HepG2 (cell line): Measurements from ENCODE around the gene PDLIM7. TPM values are rescaled to one million over a fixed set of nuclear protein-coding genes. Genes with fewer than 3 reads are reported as not detected.
"Not testable (repeated sequence)": the region's sequence is repeated elsewhere in the genome, so short reads cannot be mapped to it uniquely, and the experiment has no call there.

ENCODE experiments used
- ATAC-seq: fragments of 200-7000 bp; cut with Tn5 transposase; 3 replicates; pipeline ENCODE4 v1.9.1; 2020; ENCODE audit warnings: mild to moderate bottlenecking, moderate library complexity
- BruUV-seq: library from RNA; stranded (reverse); fragments of 400-500 nt; replicated peaks from 2 replicates; lab custom pipeline; 2021; lab: Mats Ljungman, UMichigan
- CTCF ChIA-PET: fragments of 300-600 bp; formaldehyde crosslinking; extraction: SDS; loops from one replicate; lab custom pipeline; 2021; ENCODE audit warnings: low total read pairs, inconsistent platforms, low intra/inter-chr PET ratio; lab: Yijun Ruan, JAX
- POLR2A ChIA-PET: fragments of 350-600 bp; sonication (Branson Sonifier 250); formaldehyde crosslinking; loops from one replicate; lab custom pipeline; 2020; ENCODE audit warnings: antibody characterized with exemption, inconsistent platforms; lab: Yijun Ruan, JAX
- DNase-seq: peaks from one replicate; pipeline ENCODE4 v3.0.0-alpha.2; 2015; ENCODE audit warnings: low spot score
- FAIRE-seq: peaks from 3 replicates; lab custom pipeline; 2011; peaks lifted over from hg19 to GRCh38; lab: Jason Lieb, UNC
- H2AFZ ChIP-seq: one replicate; pipeline ENCODE4 v1.6.1; 2011; ENCODE audit warnings: low read length, inconsistent platforms
- H3K27ac ChIP-seq: fragments of 300-600 bp; 3 replicates; pipeline ENCODE4 v1.8.0; 2011; ENCODE audit warnings: mixed run types, mild to moderate bottlenecking, mixed read lengths, low read length, inconsistent platforms; ENCODE audit not compliant: insufficient read depth; ENCODE audit errors: extremely low read length
- H3K27me3 ChIP-seq, 2 experiments: fragments of 200-600 bp in 1 of 2; 2 replicates in 1 of 2; 3 replicates in 1 of 2; pipeline versions ENCODE4 v1.6.0 to v1.8.0; 2011; ENCODE audit warnings: low read length in 2 of 2, mild to moderate bottlenecking in 2 of 2, moderate library complexity in 2 of 2, inconsistent platforms in 1 of 2; ENCODE audit not compliant: insufficient read depth in 2 of 2, control insufficient read depth in 1 of 2
- H3K36me3 ChIP-seq, 2 experiments: fragments of 200-600 bp in 1 of 2; replicated peaks in 1 of 2; 2 replicates in 1 of 2; 3 replicates in 1 of 2; pipeline versions ENCODE4 v1.5.1 to v1.8.0; 2011; ENCODE audit warnings: low read length in 2 of 2, inconsistent platforms in 1 of 2; ENCODE audit not compliant: insufficient read depth in 2 of 2, control insufficient read depth in 1 of 2
- H3K4me1 ChIP-seq: 2 replicates; pipeline ENCODE4 v1.5.1; 2012; ENCODE audit warnings: low read length, inconsistent platforms; ENCODE audit not compliant: insufficient read depth
- H3K4me2 ChIP-seq: 2 replicates; pipeline ENCODE4 v1.6.0; 2011; ENCODE audit warnings: low read depth, low read length, inconsistent platforms
- H3K4me3 ChIP-seq, 3 experiments: fragments of 200-600 bp in 1 of 3; sonication (generic), shearing (Covaris generic) in 1 of 3; replicated peaks in 1 of 3; 2 replicates each; pipeline ENCODE4 v1.5.1; 2011 to 2016; ENCODE audit warnings: low read length in 3 of 3, inconsistent platforms in 2 of 3, low read depth in 2 of 3, mild to moderate bottlenecking in 2 of 3, control low read depth in 1 of 3, mixed read lengths in 1 of 3; ENCODE audit not compliant: insufficient read depth in 1 of 3
- H3K79me2 ChIP-seq: one replicate; pipeline ENCODE4 v1.6.1; 2011; ENCODE audit warnings: low read length, inconsistent platforms; ENCODE audit not compliant: insufficient read depth
- H3K9ac ChIP-seq: 2 replicates; pipeline ENCODE4 v1.6.0; 2011; ENCODE audit warnings: mild to moderate bottlenecking, low read depth, low read length, inconsistent platforms; ENCODE audit not compliant: insufficient read depth
- H3K9me3 ChIP-seq: 2 replicates; pipeline ENCODE4 v1.5.1; 2012; ENCODE audit warnings: mild to moderate bottlenecking, low read length
- H4K20me1 ChIP-seq: 2 replicates; pipeline ENCODE4 v1.6.0; 2011; ENCODE audit warnings: inconsistent platforms, mild to moderate bottlenecking, low read length, moderate library complexity; ENCODE audit not compliant: insufficient read depth
- RNF2 ChIP-seq: fragments of 450-650 bp; conservative IDR thresholded peaks from 2 replicates; pipeline ENCODE4 v1.6.1; 2016; ENCODE audit warnings: low read depth
- ZBTB33 ChIP-seq: sonication (generic); formaldehyde crosslinking; IDR thresholded peaks from 2 replicates; pipeline ENCODE4 v1.4.0; 2020; ENCODE audit warnings: missing genetic modification reagents
- ZNF121 ChIP-seq: sonication (generic); formaldehyde crosslinking; IDR thresholded peaks from 2 replicates; pipeline ENCODE4 v1.5.0; 2020; ENCODE audit warnings: mild to moderate bottlenecking, missing genetic modification reagents
- WGBS: methylation state at CpG from one replicate; pipeline ENCODE4 v1.1.6; 2017; ENCODE audit warnings: low lambda C conversion rate; 5-methylcytosine and 5-hydroxymethylcytosine counted together
- in situ Hi-C: cut with HindIII; loops from 2 replicates; pipeline ENCODE4 v1.10.0; 2017; ENCODE audit warnings: low pct_unique_long_range_greater_than_20kb; ENCODE audit not compliant: extremely low pct_ligation_motif_present
- intact Hi-C: fragments of 100-400 bp; cut with micrococcal nuclease; formaldehyde crosslinking; loops from one replicate; pipeline ENCODE4 v1.10.0; 2022; ENCODE audit not compliant: unreplicated experiment
- polyA plus RNA-seq, 8 experiments: library from polyadenylated mRNA; depleted of rRNA in 3 of 8; stranded (reverse) in 7 of 8; unstranded in 1 of 8; fragments of >200 nt; fragmentation: Illumina TruSeq in 4 of 8; extraction: Trizol in 4 of 8; gene quantifications; 2 replicates each; pipeline versions ENCODE4 v1.2.1 to v1.2.3, GENCODE V29; 2011 to 2016; ENCODE audit warnings: low read depth in 4 of 8, missing spikeins in 1 of 8, mixed read lengths in 1 of 8; ENCODE audit not compliant: insufficient read depth in 1 of 8
- total RNA-seq, 5 experiments: library from RNA; depleted of rRNA; stranded (reverse); fragments of >200 nt; fragmentation: Illumina TruSeq; extraction: Trizol; gene quantifications; 2 replicates each; pipeline ENCODE4 v1.2.3, GENCODE V29; 2016; ENCODE audit warnings: low read depth in 1 of 5

Gene PDLIM7
- total and polyA plus RNA-seq, 2 of the 13 experiments (the other 11 are each of a cell fraction or from before 2014, with no cell fraction given), result 21.1 to 31.3 TPM

GRCh38 chr5:177485753-177486152, 11.7 kb downstream of the PDLIM7 start:
- H3K4me2 ChIP-seq, intact Hi-C loops, BruUV-seq, H3K9ac ChIP-seq, H3K27me3 ChIP-seq, H3K79me2 ChIP-seq, POLR2A ChIA-PET, H3K27ac ChIP-seq, H3K4me1 ChIP-seq, H4K20me1 ChIP-seq, FAIRE-seq, in situ Hi-C loops, ATAC-seq, H3K9me3 ChIP-seq, DNase-seq, H2AFZ ChIP-seq, H3K4me3 ChIP-seq, CTCF ChIA-PET: not testable (repeated sequence)
- 100% methylated on average over 3 of the region's 3 CpGs for WGBS
- TF ChIP-seq ZNF121 (CRISPR knock-in tag), result 0 out of 2 replicates have a peak, but pooled peaks have one; percentile 10
- H3K36me3 ChIP-seq, result peaks cover 13 to 14% of the 10 kb centered on the region in 2 experiments; a peak in 4 of 5 replicates

- Histone ChIP-seq H2AFZ (no peak overlapping the region), H3K9me3 (no peaks in the 10 kb centered on the region), H3K36me3 (peaks cover 7 to 10% of the 10 kb centered on the region in 2 experiments; a peak in 4 of 5 replicates), H3K27me3 (no peaks in the 10 kb centered on the region), H3K4me3 (no peak overlapping the region), H3K9ac (no peak overlapping the region), H3K27ac (no peak overlapping the region), H3K4me2 (no peak overlapping the region), H3K79me2 (no peaks in the 10 kb centered on the region), H3K4me1 (no peaks in the 10 kb centered on the region), H4K20me1 (no peaks in the 10 kb centered on the region)
- TF ChIP-seq RNF2 (no peak), ZBTB33 (CRISPR knock-in tag) (no peak)
- intact Hi-C loops (no loop called here), in situ Hi-C loops (no loop called here)
- BruUV-seq, result no TSS peak
- CTCF ChIA-PET, result no interaction called here
- no peak for FAIRE-seq
- ATAC-seq, result no peak
- POLR2A ChIA-PET, result no interaction called here
- 81% methylated on average over 10 of the region's 13 CpGs for WGBS
- DNase-seq, result no peak
These were observed 12.4 kb downstream of the PDLIM7 start for GRCh38 chr5:177484902-177485549.
